ENCODE data around the gene ADH1A.
"Not testable (repeated sequence)": the region's sequence is repeated elsewhere in the genome, so short reads cannot be mapped to it uniquely, and the experiment has no call there.

The ADH1A gene

GRCh38 chr4:99276417-99276816 is 14.4 kb downstream of the ADH1A start:
- no peak for FAIRE-seq

GRCh38 chr4:99275885-99276284 is 14.9 kb downstream of the ADH1A start:
- no peak for FAIRE-seq

- FAIRE-seq, result no peak
These were observed 15.7 kb downstream of the ADH1A start for GRCh38 chr4:99275050-99275449.

- FAIRE-seq, result no peak
These were observed 17.1 kb downstream of the ADH1A start for GRCh38 chr4:99273704-99274103.

- no peak for FAIRE-seq
These were observed 25.9 kb downstream of the ADH1A start for GRCh38 chr4:99264927-99265326.

GRCh38 chr4:99252746-99253145 is 38.0 kb downstream of the ADH1A start:
- no peak for FAIRE-seq

- no peak for FAIRE-seq
These were observed 42.1 kb downstream of the ADH1A start for GRCh38 chr4:99248714-99249113.

GRCh38 chr4:99235955-99236354 is 54.8 kb downstream of the ADH1A start:
- FAIRE-seq, result no peak

GRCh38 chr4:99234331-99235010 is 56.3 kb downstream of the ADH1A start:
- FAIRE-seq, result no peak

- not testable (repeated sequence) for FAIRE-seq
These were observed 57.4 kb downstream of the ADH1A start for GRCh38 chr4:99233397-99233796.

- not testable (repeated sequence) for FAIRE-seq
These were observed 62.1 kb downstream of the ADH1A start for GRCh38 chr4:99228706-99229105.

GRCh38 chr4:99227646-99228045 is 63.1 kb downstream of the ADH1A start:
- FAIRE-seq, result not testable (repeated sequence)

Measured in G401.6 (cell line).